Prostate gland (tissue), 2 donors: Measurements from ENCODE around the gene CDH5.

Experiments used
- CTCF ChIP-seq, 4 experiments: fragments of 200-600 bp in 2 of 4; fragments of 450-650 bp in 2 of 4; sonication (generic) in 2 of 4; IDR thresholded peaks; 1 replicate in 3 of 4; 2 replicates in 1 of 4; pipeline ENCODE4 v1.5.1; 2016 to 2019; ENCODE audit warnings: antibody characterized with exemption in 4 of 4, mild to moderate bottlenecking in 2 of 4, moderate library complexity in 2 of 4
- POLR2A ChIP-seq: fragments of 450-650 bp; IDR thresholded peaks from one replicate; pipeline ENCODE4 v1.6.1; 2016; ENCODE audit warnings: antibody characterized with exemption, mild to moderate bottlenecking

- no peak for TF ChIP-seq CTCF (IDR thresholded peaks at IDR 0.05)
- no peak for TF ChIP-seq POLR2A
Observed at GRCh38 chr16:66427871-66428681, 61.6 kb downstream of the CDH5 start.
